GM12891 (cell line): Measurements from ENCODE around the gene EIPR1.

ENCODE experiments used
- POLR2A ChIP-seq: IDR thresholded peaks from 2 replicates; pipeline ENCODE4 v1.6.1; 2011; ENCODE audit warnings: low read depth, low read length, control low read depth
- POLR2AphosphoS5 ChIP-seq: IDR thresholded peaks from 2 replicates; pipeline ENCODE4 v1.6.1; 2011; ENCODE audit warnings: low read depth, low read length, control low read depth
- POU2F2 ChIP-seq: IDR thresholded peaks from 2 replicates; pipeline ENCODE4 v1.6.1; 2011; ENCODE audit warnings: low read depth, mild to moderate bottlenecking, control low read depth, low read length, moderate library complexity
- TAF1 ChIP-seq: IDR thresholded peaks from 2 replicates; pipeline ENCODE4 v1.6.1; 2011; ENCODE audit warnings: low read depth, low read length, control low read depth

- TF ChIP-seq POLR2A: no peak
- TF ChIP-seq POLR2AphosphoS5: no peak
- no peak for TF ChIP-seq TAF1
- TF ChIP-seq POU2F2: no peak
Observed at GRCh38 chr2:3251946-3252345, 125.7 kb downstream of the EIPR1 start.
